ENCODE data around the gene ZNF681. TPM values are rescaled to one million over a fixed set of nuclear protein-coding genes. Genes with fewer than 3 reads are reported as not detected.
"Not testable (repeated sequence)": the region's sequence is repeated elsewhere in the genome, so short reads cannot be mapped to it uniquely, and the experiment has no call there.

The ZNF681 gene
- polyA plus RNA-seq, 3 donors, result 0.15 to 0.81 (median 0.34) TPM

DNA sequence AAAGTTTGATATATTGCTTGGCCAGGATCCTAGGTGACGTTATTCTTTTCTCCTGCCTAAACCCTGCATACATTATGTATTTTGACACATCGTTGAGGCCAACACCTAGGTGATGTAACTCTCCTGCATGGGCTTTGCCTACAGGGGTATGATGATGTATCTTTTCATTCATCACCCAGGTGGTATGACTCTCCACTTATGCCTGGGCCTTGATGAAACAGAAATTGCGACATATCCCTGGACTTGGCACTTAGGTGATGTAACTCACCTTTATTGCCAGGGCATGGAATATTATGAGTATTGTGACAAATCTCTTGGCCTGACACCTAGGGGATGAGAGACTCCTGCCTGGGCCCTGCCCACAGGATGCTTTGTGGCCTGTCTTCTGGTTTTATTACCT, 18.5 kb upstream of the ZNF681 start:
- WGBS, 3 donors, result 63 to 65% (median 64%) methylated on average over 3 of the region's 3 CpGs
- H3K27ac ChIP-seq (ENCODE audit: low read depth, low read length), result no peak overlapping the region

DNA sequence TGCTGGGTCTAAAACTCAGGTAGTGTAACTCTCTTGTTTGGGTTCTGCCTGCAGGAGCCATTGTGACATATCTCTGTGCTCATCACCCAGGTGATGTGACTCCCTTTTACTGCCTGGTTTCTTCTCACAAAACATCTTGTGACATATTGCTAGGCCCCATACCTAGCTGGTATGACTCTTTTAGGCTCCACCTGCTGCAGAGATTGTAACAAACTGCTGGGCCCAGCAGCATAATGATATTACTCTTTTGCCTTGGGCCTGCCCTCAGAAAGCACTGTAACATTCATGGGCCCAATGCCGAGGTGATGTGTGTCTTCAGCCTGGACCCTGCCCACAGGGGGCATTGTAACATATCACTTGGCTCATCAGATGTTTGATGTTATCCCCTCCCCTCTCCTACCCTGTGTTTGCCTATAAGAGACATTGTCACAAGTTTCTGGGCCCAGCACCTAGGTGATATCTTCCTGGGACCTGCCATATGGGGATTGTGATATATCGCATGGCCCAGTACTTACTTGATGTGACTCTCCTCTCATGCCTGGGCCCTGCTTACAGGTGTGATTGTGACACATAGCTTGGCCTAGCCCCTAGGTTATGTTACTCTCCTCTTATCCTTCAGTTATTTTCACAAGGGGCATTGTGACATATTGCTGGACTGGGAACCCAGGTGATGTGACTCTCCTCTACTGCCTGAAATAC, 18.0 kb upstream of the ZNF681 start:
- 91% methylated on average over 2 of the region's 2 CpGs for whole genome bisulfite sequencing, 3 donors
- no peak overlapping the region for H3K27ac ChIP-seq (ENCODE audit: low read depth, low read length)

DNA sequence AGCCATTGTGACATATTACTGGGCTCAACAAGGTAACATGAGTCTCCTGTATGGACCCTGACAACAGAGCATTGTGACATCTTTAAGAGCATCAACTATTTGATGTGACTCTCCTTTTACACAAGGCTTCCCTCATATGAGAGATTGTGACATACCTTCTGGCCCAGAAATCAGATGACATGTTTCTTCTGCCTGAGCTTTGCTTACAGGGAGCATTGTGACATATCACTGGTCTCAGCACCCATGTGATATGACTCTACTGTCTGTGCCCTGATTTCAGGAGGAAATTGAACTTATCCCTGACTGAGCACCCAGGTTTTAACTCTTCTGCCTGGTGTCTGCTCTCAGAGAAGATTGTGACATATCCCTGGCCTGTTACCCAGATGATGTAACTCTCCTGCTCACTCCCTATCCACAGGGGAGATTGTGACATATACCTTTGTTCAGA, 15.9 kb upstream of the ZNF681 start:
- H3K27ac ChIP-seq (ENCODE audit: low read depth, low read length), result no peak overlapping the region

DNA sequence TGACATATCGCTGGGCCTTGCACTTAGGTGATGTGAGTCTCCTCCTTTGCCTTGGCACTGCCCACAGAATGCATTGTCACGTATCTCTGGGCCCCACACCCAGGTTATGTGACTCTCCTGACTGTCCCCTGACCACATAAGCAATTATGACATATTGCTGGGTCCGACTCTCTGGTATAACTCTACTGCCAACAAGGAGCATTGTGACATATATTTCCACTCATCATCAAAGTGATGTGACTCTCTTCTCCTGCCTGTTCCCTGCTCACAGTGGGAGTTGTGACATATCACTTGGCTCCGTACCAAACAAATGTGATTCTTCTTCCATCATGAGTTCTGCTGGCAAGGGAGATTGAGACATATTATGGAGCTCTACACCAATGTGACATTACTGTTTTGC, 15.4 kb upstream of the ZNF681 start:
- 64 to 75% (median 65%) methylated on average over 4 of the region's 4 CpGs for WGBS, 3 donors
- no peak overlapping the region for H3K27ac ChIP-seq (ENCODE audit: low read depth, low read length)

DNA sequence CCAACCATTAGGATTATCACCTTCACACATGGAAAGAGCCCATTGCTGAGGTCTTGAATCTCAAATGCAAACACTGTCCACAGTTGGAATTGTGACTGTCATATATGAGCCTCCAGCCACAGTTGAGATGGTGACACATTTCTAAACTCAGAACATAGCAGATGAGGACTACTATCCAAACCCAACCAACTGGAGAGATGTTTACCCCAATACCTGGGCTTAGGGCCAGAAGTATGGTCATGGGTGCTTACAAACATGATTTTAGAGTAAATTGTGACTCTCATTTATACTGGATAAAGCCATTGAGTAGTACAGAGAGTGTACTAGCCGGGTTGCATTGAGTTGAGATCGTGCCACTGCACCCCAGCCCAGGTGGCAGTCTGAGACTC, 14.0 kb upstream of the ZNF681 start:
- WGBS, 3 donors, result 90 to 95% (median 94%) methylated on average over 2 of the region's 2 CpGs
- H3K27ac ChIP-seq (ENCODE audit: low read depth, low read length), result no peak overlapping the region

DNA sequence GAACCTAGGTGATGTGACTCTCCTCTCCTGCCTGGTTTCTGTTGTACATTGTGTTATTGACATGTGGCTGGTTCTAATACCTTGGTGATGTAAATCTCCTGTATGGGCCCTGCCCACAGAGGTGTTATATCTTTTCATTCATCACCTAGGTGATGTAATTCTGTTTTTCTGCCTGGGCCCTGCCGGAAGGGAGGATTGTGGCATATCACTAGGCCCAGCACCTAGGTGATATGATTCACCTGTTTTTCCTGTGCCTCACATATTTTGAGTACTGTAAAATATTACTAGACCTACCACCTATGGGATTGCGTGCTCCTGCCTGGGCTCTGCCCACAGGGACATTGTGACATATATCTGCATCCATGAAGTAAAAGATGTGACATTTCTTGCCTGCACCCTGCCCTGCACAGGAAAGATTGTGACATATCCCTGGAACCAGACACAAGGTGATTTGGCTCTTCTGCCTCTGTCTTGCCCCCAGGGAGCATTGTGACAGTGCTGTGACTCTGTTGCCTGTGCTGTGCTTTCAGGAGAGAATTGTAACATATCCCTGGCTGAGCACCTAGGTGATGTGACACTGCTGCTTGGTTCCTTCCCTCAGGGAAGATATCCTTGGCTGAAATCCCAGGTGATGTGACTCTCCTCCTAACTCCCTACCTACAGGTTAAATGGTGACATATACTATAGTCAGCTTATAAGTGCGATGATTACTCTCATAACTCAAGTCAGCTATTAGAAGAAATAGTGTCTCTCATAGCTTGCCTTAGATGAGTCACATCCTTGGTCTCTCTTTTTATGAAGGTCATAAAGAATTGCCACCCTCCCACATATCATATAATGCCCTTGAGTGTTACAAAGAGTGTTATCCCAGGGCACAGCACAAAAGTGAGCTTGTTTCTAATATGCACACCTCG, 13.3 kb upstream of the ZNF681 start:
- no peak overlapping the region for H3K27ac ChIP-seq (ENCODE audit: low read depth, low read length)
- WGBS, 3 donors, result 92 to 96% (median 95%) methylated on average over 4 of the region's 4 CpGs

DNA sequence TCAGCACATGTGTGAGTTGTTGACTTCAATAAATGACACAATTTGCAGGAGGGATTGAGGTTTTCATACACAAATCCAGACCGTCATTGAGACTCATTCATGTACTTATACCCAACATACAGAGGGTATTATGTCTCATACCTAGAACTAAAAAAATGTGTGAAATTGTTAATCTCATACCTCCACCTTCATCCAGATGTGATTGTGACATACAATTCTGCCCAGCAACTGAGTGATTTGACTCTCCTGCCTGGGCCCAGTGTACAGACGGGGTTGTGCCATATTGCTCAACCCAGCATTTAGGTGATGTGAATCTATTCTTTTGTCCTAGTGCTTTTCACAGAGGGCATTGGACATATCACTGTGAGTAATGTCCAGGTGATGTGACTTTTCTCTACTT, 12.6 kb upstream of the ZNF681 start:
- WGBS, 3 donors, result 67 to 97% (median 90%) methylated on average over 2 of the region's 2 CpGs
- no peak overlapping the region for H3K27ac ChIP-seq (ENCODE audit: low read depth, low read length)

DNA sequence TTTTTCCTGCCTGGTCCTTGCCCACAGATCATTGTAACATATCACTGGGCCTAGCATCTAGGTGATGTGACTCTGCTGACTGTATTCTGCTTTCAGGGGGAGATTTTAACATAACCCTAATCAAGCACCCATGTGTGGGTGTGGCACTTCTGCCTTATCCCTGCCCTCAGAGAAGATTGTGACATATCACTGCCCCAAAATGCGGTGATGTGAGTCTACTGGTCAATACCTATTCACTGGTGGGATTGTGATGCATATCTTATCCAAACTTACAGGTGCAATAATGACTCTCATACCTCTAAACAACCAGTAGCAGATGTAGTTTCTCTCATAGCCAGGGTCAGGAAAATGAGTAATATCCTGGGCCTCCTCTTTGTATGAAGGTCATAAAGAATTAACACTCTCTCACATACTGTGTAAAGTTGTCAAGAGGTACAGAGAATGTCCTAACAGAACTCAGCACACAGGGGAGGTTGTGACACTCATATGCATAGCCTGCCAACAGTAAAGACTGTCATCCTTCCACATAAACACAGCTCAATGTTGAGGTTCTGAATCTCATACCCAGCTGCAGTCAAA, 12.1 kb upstream of the ZNF681 start:
- WGBS, 3 donors, result 59 to 92% (median 89%) methylated on average over 1 of the region's 1 CpG
- H3K27ac ChIP-seq (ENCODE audit: low read depth, low read length), result no peak overlapping the region

DNA sequence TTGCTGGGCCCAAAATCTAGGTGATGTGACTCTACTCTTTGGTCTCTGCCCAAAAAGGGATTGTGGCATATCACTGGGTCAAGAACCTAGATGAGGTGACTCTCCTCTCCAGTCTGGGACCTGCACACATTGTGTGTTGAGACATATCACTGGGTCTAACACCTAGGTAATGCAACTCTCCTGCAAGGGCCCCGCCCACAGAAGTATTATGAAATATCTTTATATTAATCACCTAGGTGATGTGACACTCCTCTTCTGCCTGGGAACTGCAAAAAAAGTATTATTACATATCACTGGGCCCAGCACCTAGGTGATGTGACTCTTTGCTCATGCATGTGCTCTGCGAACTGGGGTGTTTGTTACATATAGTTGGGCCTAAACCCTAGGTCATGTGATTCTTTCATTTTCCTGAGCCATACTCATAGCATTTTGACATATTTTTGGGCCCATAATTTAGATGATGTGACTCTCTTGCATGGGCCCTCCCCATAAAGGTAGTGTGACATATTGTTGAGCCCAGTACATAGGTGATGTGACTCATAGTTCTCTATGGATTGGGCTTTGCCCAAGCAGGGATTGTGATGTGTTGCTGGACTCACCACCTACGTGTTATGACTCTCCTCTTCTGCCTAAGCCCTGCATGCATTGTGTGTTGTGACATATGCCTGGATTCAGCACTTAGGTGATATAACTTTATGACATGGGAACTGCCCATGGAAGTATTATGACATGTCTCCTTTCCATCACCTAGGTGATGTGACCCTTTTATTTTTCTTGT, 11.2 kb upstream of the ZNF681 start:
- no peak overlapping the region for H3K27ac ChIP-seq (ENCODE audit: low read depth, low read length)
- WGBS, 3 donors, result 94 to 99% (median 96%) methylated on average over 3 of the region's 3 CpGs

DNA sequence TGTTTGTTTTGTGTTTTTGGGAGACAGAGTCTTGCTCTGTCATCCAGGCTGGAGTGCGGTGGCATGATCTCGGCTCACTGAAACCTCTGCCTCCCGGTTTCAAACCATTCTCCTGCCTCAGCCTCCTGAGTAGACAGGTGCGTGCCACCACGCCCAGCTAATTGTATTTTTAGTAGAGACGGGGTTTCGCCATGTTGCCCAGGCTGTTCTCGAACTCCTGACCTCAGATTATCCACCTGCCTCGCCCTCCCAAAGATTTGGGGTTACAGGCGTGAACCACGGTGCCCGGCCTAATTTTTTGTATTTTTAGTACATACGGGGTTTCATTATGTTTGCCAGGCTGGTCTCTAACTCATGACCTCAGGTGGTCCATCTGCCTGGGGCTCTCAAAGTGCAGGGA, 8.3 kb upstream of the ZNF681 start:
- no peak overlapping the region for H3K27ac ChIP-seq (ENCODE audit: low read depth, low read length)
- 89 to 90% (median 90%) methylated on average over 13 of the region's 13 CpGs for WGBS, 3 donors

DNA sequence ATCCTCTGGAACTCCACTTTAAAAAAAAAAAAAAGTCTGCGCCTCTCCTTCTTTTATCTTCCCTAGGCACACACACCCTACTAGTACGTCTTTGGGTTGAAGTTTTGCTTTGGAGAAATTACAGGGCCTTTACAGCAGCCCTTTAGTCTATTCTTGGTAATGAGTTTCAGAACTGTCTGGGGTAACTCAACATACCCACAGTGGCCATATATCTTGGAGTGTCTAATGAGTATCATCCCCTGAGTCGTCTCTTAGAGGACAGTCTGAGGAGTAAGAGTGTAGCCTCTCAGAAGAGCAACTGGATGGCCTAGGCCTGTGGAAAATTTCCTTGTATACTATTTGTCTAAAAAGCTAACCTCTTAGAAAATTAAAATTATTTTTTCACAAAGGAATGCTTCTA, 6.1 kb upstream of the ZNF681 start:
- 78 to 97% (median 79%) methylated on average over 3 of the region's 3 CpGs for WGBS, 3 donors
- H3K27ac ChIP-seq (ENCODE audit: low read depth, low read length), result no peak overlapping the region

DNA sequence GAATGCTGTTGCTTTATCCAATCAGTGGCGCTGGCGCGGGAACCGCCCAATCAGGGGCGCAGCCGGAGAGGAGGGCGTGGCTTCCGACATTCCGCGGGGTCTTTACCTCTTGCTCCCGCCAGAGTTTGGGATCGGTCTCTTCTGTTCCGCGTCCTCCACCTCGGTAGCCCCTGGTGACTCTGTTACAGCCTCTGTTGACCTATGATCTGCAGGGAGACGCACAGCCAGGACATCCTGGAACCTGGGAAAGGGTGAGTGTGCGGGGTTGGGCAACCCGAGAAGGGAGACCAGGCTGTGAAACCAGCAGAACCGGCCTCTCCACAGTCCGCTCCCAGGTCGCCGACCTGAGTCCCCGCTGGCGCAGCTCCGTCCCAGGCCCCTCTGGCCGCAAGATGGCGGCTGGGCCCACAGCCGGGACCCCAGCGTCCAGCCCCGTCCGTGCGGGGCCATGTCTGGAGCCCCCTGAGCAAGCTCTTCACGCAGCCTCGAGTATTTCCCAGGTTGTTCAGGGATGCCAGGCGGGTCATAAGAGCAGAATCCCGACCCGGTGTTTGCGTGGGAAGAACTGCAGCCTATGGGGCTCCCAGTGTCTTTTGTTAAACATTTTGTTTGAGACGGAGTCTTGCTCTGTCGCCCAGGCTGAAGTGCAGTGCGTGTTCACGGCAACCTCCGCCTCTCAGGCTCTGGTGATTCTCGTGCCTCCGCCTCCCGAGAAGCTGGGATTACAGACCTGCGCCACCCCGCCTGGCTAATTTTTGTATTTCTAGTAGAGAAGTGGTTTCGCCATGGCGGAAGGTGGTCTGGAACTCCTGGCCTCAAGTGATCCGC, 4.4 kb upstream of the ZNF681 start:
- WGBS, 3 donors, result 1 to 6% (median 2%) methylated on average over 51 of the region's 51 CpGs
- H3K27ac ChIP-seq (ENCODE audit: low read depth, low read length), result no peak overlapping the region

DNA sequence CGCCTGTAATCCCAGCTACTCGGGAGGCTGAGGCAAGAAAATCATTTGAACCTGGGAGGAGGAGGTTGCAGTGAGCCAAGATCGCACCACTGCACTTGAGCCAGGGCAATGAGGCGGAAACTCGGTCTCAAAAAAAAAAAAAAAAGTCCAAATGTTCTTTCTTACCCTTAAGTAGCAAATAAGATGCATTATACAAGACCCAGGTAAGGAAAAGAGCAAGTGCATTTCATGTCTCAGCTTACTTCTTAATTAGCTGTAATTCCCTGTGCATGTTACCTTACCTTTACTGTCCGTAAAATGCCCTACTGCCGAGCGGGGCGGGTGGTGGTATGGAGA, 3.8 kb upstream of the ZNF681 start:
- 16 to 38% (median 27%) methylated on average over 9 of the region's 9 CpGs for WGBS, 3 donors
- H3K27ac ChIP-seq (ENCODE audit: low read depth, low read length), result no peak overlapping the region

DNA sequence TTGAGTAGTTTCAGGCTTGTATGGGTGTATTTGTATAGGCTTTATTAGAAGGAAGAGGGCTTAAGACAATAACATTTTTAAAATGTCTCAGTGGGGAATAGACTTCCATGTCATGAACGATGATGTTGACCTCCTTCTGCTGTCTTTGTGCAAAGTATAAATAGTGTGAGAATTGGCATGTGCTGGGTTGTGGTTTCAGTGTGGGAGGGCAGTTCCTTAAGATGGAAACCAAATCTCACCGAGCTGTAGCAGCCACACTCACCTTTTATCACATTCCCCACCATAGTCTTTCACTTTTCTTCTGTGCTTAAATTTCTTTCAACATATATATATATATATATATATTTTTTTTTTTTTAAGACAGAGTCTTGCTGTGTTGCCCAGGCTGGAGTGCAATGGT, 1.6 kb upstream of the ZNF681 start:
- H3K27ac ChIP-seq (ENCODE audit: low read depth, low read length), result not testable (repeated sequence)
- 69 to 74% (median 72%) methylated on average over 2 of the region's 2 CpGs for WGBS, 3 donors

DNA sequence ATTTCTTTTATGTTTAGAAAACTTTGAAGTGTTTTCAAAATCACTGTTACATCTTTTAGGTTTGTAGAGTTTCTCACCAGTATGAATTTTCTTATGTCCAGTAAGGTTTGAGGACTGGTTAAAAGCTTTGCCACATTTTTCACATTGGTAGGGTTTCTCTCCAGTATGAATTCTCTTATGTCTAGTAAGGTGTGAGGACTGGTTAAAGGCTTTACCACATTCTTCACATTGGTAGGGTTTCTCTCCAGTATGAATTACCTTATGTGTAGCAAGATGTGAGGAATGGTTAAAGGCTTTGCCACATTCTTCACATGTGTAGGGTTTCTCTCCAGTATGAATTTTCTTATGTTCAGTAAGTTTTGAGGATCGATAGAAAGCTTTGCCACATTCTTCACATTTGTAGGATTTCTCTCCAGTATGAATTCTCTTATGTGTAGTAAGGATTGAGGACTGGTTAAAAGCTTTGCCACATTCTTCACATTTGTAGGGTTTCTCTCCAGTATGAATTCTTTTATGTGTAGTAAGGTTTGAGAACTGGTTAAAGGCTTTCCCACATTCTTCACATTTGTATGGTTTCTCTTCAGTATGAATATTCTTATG, 15.0 kb downstream of the ZNF681 start:
- WGBS, 3 donors, result 94 to 98% (median 94%) methylated on average over 1 of the region's 1 CpG
- H3K27ac ChIP-seq (ENCODE audit: low read depth, low read length), result not testable (repeated sequence)

DNA sequence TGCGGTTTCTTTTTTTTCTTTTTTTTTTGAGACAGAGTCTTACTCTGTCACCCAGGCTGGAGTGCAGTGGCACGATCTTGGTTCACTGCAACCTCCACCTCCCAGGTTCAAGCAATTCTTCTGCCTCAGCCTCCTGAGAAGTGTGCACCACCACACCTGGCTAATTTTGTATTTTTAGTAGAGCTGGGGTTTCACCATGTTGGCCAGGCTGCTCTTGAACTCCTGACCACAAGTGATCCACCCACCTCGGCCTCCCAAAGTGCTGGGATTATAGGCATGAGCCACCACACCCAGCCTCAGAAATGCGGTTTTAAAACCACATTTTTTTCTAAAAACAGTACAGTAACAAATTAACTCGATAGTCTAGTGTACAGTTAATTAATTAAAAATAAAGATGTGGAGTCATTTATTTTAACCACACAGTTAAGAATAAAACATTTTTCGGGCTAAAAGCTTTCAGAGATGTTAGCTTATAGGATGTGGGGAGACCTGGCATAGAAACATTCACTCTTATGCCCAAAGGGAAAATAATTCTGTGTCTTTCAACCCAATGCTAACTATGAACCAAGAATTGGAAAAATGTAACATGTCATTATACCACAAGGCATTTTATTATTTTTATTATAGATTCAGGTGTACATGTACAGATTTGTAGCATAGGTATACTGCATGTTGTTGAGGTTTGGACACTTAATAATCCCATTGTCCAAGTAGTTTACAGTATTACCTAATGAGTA, 27.8 kb downstream of the ZNF681 start:
- WGBS, 3 donors, result 84 to 92% (median 87%) methylated on average over 6 of the region's 6 CpGs

DNA sequence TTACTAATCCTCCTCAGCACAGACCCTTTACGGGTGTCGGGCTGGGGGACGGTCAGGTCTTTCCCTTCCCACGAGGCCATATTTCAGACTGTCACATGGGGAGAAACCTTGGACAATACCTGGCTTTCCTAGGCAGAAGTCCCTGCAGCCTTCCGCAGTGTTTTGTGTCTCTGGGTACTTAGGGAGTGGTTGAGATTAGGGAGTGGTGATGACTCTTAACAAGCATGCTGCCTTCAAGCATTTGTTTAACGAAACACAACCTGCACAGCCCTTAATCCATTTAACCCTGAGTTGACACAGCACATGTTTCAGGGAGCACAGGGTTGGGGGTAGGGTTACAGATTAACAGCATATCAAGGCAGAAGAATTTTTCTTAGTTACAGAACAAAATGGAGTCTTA, 34.5 kb downstream of the ZNF681 start:
- 16 to 27% (median 18%) methylated on average over 2 of the region's 6 CpGs for WGBS, 3 donors

More for the DNA sequence above, 27.8 kb downstream of the ZNF681 start:
- not testable (repeated sequence) for H3K27ac ChIP-seq (ENCODE audit: low read depth, low read length)

More for the DNA sequence above, 34.5 kb downstream of the ZNF681 start:
- not testable (repeated sequence) for H3K27ac ChIP-seq (ENCODE audit: low read depth, low read length)

Data from adipose tissue (tissue), 3 donors.